ENCODE results near the gene ARID3A.

ARID3A gene

DNA sequence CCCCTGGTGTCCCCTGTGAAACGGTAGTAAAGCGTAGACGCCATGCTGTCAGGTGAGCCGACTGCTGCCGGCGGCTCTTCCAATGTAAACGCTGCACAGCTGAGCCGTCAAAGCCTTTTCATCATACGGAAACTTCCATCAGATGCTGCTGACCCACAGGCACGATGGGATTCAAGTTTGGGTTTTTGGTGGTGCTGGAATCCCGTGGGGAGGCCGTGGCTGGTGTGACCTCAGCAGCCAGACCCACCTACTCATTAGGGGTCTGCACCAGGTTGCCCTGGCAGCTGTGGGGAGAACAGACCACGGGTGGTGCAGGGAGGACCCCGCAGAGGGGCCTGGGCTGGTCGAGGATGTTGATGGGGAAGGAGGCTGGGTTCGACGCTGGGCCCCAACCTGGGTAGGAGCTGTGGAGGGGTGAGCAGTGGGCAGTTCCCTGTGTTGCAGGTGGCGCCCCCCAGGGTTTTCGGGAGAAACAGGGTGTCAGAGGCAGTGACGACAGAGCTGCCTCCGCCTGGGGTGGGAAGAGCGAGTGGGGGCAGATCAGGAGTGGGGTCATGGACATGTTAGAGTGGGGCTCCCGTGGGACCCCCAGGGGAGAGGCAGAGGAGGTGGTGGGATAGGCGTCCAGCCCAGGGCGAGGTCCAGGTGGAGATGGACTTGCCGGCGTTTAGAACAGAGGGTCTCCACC is 81.0 kb downstream of the ARID3A start:
- DNase-seq: no peak

- no peak for DNase-seq
These were observed 81.8 kb downstream of the ARID3A start for GRCh38 chr19:1007399-1008251.

DNA sequence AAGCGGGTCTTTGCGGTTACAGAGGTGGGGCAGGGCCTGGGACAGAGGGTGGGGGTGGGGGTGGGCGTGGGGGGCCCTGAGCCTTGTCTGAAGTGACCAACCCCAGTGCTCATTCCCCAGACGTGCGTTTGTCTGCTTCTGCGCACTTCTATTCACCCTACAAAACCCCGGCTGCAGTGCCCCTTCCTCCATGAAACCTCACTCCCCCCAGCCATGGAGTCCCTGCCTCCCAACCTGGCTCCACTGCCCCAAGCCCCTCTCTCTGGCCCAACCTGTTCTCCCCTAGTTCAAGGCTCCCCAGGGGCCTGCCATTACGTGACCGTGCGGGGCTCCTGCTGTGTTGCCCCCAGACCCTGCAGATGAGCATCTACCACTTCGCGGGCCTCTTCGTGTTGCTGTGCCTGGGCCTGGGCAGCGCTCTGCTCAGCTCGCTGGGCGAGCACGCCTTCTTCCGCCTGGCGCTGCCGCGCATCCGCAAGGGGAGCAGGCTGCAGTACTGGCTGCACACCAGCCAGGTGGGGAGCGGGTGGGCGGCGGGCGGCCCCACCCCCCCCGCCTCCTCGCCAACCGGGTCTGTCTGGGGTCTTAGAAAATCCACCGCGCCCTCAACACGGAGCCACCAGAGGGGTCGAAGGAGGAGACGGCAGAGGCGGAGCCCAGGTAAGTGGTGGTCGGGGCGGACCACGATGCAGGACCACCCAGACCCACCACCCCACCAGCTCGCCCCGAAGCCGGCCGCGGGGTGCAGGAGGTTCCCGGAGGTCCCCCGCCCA is 82.6 kb downstream of the ARID3A start:
- DNase-seq: no peak

GRCh38 chr19:1009041-1009980 is 83.5 kb downstream of the ARID3A start:
- no peak for DNase-seq

GRCh38 chr19:1009981-1010538 is 84.2 kb downstream of the ARID3A start:
- no peak for DNase-seq

GRCh38 chr19:1010586-1011510 is 85.0 kb downstream of the ARID3A start:
- DNase-seq: no peak

GRCh38 chr19:1011831-1012333 is 86.0 kb downstream of the ARID3A start:
- DNase-seq: no peak

- no peak for DNase-seq
These were observed 86.5 kb downstream of the ARID3A start for GRCh38 chr19:1012334-1012733.

DNA sequence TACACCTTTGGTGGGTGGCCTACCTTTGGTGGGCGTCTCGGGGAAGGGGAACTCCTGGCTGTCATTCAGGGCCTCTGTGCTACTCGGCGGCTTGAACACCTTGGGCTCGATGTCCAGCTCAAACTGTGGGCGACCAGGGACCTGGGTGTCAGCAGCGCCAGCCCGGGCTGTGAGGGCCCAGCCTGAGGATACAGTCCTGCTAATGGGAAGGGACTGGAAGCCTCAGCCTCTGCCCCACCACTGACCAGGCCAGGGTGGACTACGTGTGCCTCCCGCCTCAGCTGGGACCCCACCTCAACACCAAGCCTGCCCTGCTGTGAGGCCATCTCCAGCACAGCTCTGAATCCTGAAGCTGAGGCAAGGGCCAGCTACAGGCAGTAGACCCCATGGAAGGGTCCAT is 87.4 kb downstream of the ARID3A start:
- DNase-seq: no peak

GRCh38 chr19:1014161-1015060 is 88.6 kb downstream of the ARID3A start:
- no peak for DNase-seq

- no peak for DNase-seq
These were observed 89.4 kb downstream of the ARID3A start for GRCh38 chr19:1015061-1015781.

- no peak for DNase-seq
These were observed 90.2 kb downstream of the ARID3A start for GRCh38 chr19:1015782-1016646.

- no peak for DNase-seq
These were observed 90.8 kb downstream of the ARID3A start for GRCh38 chr19:1016647-1017114.

GRCh38 chr19:1017115-1017905 is 91.5 kb downstream of the ARID3A start:
- no peak for DNase-seq

GRCh38 chr19:1017906-1018305 is 92.1 kb downstream of the ARID3A start:
- no peak for DNase-seq

- no peak for DNase-seq
These were observed 92.6 kb downstream of the ARID3A start for GRCh38 chr19:1018393-1018792.

All from effector CD4-positive, alpha-beta T cell (primary cell).